ENCODE results near the gene MAP3K6.
A peak's percentile ranks its signal among the peaks of the same experiment; 100 is the strongest.

MAP3K6 gene

DNA sequence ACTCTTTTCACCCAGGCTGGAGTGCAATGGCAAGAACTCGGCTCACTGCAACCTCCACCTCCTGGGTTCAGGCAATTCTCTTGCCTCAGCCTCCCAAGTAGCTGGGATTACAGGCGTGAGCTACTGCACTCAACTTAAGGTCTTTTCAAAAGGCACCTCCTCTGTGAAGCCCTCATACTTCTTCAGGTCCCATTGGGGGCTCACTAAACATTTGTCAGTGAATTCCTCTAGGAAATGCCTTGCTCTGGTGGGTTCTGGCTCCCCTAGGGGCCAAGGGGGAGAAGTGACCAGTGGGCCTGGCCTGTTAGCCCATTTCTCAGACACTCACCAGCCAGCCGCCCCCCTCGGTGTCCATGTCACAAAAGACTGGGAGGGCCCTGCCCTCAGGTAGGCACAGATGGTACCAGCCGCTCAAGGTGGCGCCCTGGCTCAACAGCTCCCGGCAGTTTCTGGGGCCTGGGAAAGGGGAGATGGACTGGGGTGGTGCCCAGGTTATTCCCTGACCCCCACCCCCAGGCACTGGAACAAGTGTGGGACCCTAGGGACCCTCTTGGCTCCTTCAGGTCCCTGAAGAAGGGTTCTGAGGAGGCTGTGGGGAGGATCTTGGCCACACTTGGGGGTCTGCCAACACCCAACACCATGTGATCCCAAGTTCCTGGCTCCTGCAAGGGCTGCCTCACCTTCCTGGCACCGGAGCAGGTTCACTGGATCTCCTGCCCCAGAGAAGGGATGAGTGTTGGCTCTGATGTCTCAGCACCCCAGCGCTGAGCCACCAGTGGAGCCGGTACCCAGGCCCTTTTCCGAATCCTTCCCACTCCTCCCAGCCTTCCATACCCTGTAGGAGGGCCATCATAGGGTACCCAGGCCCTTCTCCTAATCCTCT, 6.3 kb upstream of the MAP3K6 start:
- no peak for DNase-seq

DNA sequence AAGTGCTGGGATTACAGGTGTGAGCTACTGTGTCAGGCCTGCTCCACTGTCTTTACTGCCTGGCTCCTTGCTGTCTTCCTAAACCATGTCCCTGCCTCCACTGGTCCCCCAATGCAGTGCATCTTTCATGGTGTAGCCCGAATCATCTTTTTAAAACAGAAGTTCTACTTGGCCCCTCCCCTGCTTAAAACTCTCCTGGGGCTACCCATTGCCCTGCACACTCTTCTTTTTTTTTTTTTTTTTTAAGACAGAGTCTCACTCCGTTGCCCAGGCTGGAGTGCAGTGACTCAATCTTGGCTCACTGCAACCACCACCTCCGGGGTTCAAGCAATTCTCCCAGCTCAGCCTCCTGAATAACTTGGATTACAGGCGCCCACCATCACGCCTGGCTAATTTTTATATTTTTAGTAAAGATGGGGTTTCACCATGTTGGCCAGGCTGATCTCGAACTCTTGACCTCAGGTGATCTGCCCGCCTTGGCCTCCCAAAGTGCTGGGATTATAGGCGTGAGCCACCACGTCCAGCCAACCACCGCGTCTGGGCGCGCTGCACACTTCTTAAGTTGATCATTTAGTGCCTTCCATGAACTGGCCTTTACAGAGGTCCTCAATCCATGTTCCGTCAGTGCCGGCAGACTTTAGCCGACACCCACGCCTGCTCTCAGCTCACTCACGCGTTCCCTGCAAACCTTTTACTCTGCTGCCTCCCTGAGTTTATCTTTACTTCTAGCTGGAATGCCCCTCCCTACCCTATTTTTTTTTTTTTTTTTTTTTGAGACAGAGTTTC, 5.5 kb upstream of the MAP3K6 start:
- DNase-seq: no peak

DNA sequence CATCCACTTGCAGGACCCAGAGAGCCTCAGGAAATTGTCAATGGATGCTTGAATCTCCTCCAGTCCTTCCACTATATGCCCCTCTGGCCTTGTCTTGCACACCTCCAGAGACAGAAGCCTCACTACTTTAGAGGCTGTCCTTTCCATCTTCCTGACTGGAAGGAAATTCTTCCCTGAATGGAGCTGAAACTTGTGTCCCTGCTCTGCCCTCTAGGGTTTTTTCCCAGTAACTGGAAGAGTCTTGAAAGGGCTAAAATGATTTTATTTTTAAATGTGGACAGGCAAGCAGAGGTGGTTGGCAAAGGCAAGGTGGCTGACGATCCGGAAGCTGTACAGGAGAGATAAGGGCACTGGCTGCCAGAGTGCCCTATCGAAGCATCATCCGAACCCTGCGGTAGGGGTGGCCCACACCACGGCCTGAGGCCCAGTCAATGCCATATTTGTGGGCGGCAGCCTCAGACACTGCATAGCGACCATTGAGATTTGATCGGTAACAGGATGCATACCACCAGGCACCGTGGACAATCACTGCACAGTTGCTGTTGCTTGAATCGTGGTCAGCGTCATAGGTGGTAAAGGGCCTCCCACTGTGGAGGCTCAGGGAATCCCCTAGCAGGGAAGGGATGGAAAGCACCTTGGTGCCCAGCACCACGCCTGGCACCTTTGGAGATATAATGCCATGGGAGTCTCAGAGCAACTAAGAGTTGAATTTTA, 2.3 kb upstream of the MAP3K6 start:
- DNase-seq: peak in 1 of 2 donors; percentile 20

DNA sequence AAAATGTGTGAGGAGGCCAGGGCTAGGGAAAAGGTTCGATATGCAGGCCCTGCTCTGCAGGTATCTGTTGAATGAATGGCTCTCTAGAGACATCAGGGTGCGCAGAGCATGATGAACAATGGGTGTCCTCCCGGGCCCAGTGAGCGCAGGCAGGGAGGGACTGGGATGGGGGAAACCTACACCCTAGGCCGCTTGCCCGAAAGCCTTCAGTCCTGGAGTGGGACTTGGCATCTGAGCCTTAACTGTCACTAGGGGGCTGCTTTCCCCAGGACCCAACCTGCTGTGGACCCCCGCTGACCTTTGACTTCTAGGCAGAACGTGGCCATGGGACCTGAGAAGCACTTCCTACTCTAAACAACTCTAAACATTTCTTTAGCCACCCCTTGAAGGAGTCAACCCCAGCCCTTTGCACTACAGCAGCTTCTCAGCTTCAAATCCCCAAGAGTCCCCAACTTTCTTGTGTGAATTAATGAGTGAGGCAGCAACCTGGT, 444 bp upstream of the MAP3K6 start:
- DNase-seq: no peak

DNA sequence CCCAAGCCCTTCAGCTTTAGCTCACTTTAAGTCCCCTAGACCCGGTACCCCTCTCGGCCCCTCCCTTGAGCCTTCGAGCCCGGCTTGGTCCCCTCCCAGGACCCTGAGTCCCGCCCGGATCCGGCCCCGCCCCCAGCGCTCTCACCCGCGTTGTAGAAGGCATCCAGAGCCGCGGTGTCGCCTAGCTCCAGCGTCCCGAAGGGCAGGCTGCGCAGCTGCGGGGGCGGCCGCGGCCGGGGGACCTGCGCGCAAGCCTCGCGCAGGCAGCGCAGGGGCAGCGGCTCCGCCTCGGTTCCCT, 699 bp downstream of the MAP3K6 start:
- peak; percentile 64 to 71 for DNase-seq

DNA sequence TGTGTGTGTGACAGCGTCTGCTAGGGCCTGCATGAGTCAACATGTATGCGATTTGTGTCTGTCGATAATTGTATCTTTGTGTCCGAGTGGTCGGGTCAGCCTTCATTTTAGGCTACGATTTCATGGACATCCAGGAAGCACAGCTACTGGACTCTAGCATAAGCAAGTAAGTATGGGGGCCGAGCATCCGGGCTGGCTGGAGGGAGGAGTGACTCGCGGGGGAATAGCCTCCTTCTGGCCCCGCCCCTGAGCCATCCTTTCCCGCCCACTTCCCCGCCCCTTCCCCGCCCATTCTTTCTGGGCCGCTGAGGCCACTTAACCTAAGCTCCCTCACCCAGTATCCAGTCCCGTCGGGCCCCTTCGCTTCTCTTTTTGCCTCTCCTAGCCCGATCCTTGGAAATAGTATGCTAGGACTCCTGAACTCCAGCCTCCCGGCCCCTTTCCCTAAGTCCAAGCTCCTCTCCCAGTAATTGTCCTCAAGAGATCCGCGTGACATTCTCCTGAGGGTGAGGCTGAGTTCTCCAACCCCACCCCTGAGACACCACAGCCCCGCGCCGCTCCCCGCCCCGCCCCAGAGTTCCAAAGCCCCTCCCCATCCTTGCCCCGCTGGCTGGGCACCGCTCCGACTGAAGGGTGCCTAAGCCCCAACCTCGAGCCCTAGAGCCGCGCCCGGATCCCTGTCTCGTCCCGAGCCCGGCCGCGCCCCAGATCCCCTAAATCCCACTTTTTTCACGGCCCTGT, 1.2 kb downstream of the MAP3K6 start:
- DNase-seq: peak; percentile 77 to 82

DNA sequence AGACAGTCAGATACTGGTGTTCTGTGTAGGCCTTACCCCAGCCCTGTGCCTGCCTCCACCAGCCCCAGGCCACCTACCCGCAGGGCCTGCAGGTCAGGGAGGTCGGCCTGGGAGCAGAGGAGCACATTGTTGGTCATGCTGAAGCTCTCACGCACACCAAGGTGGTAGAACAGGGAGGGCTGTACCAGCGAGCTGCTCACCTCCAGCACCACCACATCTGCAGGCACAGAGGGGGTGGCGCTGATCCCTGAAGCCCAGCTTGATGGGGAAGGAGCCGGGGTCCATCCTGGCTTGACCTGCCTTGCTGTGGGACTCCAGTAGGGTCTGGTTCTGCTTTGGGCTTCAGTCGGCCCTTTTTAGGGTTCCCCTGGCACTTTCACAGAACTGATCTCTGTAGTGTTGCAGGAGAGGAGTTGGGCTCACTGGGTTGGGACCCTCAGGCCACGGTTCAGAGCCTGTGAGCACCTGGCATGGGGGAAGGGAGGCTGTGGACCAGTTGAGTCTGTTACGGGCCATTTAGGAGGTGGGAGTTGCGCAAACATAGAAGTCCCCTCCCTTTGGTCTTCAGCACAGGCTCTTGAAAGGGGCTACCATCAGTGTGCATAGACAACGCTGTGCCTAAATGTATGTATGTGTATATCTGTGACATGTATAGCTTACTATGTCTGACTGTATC, 1.9 kb downstream of the MAP3K6 start:
- DNase-seq: no peak

DNA sequence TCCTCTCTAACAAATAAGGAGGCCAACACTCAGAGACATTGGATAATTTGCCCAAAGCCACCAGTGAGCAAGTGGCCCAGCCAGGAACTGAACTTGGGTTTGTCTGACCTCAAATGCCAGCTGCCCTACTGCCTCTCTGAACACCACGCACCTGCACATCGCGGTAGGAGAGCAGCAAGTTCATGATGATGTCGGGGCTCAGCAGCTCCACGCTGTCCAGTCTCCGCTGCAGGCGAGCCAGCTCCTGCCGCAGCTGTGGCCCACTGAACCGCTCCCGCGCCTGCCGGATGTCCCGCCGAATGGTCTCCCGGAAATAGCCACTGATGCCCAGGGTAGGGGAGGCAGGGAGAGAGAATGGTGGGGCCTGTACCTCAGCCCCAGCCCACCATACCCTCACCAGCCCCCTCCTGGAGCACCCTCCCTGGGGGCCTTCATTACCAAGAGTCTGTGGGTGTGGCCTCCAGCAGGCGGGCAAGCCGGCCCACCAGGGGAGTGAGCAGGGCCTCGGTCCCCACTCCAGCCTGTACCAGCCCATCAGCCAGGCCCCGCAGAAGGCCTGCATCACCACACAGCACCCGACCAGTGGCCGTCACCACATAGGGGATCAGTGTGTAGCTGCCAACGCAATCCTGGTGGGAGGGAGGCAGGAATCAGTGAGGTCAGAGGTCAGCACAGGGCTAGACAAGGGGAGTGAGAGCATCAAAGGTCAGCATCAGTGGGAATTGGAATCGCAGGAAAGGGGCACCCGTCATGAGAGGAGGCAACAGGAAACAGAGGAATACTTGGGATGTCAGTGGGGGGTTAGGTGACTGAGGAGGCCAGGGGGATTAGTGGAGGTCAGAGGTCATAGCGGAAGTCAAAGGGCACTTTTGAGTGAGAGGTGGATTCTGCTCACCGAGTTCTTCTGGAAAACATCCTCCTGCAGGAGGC, 2.7 kb downstream of the MAP3K6 start:
- DNase-seq: no peak

DNA sequence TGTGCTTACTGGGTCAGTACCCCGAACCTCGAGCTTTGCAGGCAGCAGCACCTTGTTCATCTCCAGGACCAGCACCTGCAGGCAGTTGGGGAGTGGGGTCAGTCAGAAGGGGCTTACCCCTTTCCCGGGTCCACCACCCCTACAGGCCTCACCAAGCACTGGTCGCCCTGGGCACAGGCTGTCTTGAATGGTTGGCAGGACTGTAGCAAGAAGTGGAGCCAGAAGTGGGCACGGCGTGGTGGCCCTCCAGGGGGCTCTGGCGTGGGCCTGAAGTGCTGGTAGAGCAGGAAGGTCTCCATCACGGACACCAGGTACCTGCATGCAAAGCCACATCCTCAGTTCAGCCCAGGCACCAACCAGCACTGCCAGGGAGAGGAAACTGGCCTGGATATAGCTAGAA, 5.2 kb downstream of the MAP3K6 start:
- no peak for DNase-seq

DNA sequence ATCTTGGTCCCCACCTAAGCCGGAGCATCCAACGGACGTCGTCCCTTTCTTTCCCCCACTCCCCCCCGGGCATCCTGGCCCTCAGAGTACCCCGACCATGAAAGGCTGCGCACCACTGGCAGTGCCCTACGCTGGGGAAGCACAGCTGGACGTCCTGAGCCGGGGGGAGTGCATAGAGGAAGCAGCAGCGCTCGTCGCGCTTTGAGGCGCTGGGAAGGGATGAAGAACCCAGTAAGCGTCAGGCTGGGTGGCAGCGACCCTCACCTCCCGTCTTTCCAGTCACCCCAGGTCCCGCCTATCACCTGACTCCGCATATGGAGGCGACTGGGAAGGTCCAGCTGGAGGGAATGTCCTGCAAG, 5.7 kb downstream of the MAP3K6 start:
- no peak for DNase-seq

DNA sequence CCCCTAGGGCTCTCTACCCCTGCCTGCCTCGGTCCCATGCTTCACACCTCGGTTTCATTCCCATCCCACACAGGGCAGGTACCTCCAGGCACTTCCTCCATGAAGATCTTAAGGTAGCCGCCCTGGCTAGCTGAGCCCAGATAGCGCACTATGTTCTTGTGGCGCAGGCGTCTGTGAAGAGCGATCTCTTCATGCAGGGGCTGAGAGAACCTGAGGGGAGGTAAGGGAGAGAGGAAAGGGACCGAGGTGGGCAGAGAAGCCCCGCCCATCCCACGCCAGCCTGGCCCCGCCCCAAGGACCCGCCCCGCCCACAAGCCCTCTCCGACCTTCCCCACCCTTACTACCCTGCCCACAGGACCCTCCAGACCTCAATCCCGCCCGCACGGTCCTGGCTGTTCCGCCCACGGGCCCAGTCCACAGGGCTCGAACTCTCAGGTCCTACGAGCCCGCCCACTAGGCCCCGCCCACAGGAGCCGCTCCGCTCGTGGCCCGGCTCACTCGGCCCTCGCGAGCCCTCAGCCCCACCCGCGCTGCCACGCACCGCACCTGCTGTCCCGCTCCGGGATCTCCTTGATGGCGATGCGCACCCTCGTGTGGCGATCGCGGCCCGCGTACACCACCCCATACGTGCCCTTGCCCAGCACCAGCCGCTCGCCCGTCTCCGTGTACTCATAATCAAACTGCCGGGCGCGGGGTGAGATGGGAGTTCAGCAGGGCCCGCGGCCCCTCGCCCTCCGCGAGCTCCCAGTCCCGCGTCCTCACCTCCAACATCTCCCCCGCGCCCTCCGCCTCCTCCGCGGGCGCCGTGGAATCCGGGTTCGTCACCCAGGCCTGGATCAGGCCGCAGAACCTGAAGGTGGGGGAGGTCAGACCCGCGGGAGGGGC, 6.4 kb downstream of the MAP3K6 start:
- peak; percentile 49 to 65 for DNase-seq

DNA sequence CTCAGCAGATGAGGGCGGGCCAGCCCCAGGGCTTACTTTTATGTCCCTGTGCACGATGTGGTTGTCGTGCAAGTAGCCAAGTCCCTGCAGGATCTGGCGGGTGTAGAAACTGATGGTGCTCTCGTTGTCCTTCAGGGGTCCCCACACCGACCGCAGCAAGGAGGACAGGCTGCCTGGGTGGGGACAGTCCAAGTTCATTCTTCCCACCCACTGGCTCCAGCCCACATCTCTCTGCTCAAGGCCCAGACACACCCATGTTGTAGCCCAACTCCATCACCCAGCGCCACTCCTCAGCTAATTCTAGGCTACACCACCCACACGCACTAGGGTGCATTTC, 7.0 kb downstream of the MAP3K6 start:
- DNase-seq: no peak

DNA sequence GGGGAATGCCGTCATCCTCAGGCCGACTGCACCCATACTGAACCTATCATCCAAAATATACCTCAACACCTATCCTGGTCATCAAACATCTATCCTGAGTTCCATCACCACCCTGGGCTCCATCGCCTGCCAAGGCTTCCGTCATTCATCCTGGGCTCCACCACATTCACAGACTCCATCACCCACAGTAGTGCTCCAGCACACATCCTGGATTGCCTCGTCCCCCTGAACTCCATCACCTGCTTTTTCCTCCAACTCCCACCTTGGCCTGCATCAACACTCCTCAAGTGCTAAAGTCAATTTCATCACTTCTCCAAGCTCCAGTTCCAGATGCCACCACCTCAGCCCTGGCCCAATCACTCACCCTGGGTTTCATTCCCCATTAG, 7.8 kb downstream of the MAP3K6 start:
- DNase-seq: no peak

DNA sequence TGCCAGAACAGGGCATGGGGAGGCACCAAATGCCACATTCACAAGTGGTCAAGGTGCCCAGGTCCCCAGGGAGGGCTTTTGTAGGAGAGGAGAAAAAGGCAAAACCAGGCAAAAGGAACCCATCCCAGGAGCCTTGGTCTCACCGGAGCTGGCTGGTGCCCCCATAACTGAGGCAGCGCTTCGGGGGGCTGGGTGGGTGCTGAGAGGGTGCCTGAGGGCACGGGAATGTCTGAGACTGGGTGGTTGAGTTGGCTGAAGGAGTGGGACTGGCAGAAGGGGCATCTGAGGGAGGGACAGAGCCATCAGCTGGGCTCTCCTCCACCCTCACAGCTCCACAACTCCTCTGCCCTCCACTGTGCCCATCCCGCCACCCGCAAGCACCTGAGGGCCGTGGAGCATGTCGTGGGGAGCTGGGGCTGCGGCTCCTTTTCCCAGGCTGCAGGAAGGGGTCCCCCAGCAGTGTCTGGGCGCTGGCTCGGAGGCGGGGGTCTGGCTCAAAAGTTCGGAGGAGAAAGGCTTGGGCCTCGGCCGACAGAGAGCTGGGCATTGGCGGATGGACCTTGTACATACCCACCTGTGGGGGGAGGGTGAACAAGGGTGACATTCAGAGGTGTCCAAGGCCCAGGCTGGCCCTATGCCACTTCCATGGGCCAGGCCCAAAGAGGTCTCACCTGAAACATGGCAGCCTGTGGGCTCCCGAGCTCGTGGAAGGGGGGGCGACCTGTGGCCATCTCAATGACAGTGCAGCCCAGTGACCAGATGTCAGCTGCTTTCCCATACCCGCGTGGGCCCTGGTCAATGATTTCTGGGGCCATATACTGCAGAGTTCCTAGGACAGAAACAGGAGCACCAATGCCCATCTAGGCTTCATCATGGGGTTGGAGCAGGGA, 8.5 kb downstream of the MAP3K6 start:
- no peak for DNase-seq

DNA sequence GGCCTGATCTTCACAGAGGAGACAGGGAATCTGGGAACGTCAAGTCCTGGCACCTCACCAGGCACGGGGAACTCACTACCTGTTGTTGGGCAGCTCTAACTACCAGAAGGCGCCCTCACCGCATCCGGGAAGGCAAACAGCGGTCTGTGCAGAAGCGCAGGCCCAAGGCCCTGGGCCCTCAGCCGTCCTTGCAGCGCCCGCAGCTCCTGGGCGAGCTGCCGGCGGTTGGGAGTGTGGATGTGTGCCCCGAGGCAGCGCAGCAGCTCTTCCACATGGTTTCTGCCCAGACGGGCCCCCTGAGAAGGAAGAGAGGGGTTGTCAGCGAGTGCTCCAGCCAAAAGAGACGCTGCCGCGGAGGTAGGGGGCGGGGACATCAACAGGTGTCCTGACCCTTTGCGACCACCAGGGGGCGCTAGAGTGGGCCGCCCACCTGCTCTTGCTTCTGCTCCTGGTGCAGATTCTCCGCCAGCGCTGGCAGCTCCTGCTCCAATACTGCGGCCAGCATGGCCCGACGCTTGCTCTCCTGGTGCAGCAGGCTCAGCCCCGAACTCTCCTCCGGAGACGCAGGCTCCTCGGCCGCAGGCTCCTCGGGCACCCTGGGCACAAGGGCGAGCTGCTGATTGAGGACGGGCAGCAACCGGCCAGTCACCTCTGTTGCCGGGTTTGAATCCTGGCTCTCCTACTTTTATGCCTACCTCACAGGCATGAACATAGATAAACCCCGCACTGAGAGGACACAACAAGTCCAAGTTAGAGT, 9.3 kb downstream of the MAP3K6 start:
- peak; percentile 83 for DNase-seq

DNA sequence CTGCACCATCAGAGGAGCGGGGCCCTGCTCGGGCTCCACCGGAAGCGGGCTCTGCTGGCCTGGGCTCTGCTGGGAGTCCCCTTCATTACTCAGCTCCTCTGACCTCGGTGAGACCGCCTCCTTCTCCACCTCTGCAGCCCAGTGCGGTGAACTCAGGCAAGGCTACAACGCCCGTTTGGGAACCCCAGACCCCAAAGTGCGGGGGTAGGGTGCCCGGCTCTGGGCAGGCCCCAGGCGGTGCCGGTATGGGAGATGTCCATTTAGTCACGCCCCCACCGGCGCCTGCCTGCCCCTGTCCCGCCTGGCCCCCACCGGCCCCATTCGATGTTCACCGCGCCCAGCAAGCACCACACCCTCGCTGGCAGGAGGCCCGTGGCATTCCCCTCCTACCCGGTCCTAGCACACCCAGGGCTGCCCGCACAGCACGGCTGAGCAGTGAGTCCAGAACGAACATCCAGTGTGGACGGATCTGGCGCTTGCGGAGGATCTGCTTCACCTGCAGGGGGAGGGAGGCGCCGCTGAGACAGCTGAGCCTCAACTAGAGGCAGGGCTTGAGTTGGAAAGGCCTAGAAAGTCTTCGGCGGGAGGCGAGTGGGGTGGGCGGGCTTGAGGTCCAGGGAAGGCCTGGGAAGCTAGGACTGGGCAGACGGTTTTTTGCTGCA, 10.0 kb downstream of the MAP3K6 start:
- DNase-seq: peak; percentile 33 to 58

DNA sequence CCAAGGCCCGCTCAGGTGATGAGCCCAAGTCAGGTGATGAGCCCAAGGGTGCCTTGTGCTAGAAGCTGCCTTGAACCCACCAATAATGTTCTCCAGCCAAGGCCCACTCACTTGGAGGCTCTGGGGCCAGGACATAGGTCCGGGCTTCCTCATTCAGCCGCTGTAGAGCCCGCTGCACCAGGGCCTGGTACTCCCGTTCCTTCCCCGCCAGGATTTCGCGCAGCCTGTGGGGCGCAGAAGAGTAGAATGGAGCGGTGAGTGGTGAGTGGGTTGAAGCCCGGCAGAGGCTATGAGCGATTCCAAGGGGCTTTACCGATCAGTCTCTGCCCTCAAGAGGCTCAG, 10.5 kb downstream of the MAP3K6 start:
- DNase-seq: no peak

DNA sequence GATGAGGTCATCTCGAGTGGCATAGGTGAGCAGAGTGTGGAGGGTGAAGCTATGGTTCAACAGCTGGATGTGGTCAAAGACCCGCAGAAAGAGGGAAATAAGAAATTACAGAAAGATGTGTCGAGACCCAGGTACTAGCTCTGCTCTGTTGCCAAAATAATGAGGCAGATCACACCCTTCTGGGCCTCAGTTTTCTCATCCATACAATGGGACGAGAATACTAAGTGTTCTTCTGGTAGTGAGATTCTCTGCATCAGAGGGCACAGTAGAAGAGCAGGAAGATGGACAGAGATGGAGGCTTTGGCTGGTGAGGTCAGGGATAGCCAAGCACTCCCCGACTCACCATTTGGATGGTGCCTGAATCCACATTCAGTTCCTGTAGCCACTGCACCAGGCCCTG, 11.1 kb downstream of the MAP3K6 start:
- no peak for DNase-seq
